Dermis microvascular lymphatic vessel endothelial cell (primary cell): ENCODE results near the gene ASS1. TPM values are rescaled to one million over a fixed set of nuclear protein-coding genes. Genes with fewer than 3 reads are reported as not detected.
"Not testable (repeated sequence)": the region's sequence is repeated elsewhere in the genome, so short reads cannot be mapped to it uniquely, and the experiment has no call there.

Source experiments
- DNase-seq, 2 donors: peaks; one replicate each; pipeline versions ENCODE4 v3.0.0 to v3.0.0-alpha.2; 2010; ENCODE audit warnings: low read depth in 2 of 2
- total RNA-seq: library from RNA; depleted of rRNA; stranded (reverse); fragments of >200 nt; gene quantifications from 2 replicates; pipeline ENCODE4 v1.2.1, GENCODE V29; 2014

Gene ASS1
- total RNA-seq, 1 donor from 2014 or later = 2.3 TPM

- DNase-seq = no peak
Measured at GRCh38 chr9:130433947-130434262, 10.9 kb upstream of the ASS1 start.

GRCh38 chr9:130434656-130435055 is 10.1 kb upstream of the ASS1 start:
- DNase-seq = not testable (repeated sequence)

GRCh38 chr9:130437011-130437789 is 7.6 kb upstream of the ASS1 start:
- no peak for DNase-seq

GRCh38 chr9:130438382-130438981 is 6.3 kb upstream of the ASS1 start:
- no peak for DNase-seq

GRCh38 chr9:130441031-130441430 is 3.7 kb upstream of the ASS1 start:
- DNase-seq = no peak

- DNase-seq = no peak
Measured at GRCh38 chr9:130442746-130443455, 1.9 kb upstream of the ASS1 start.

GRCh38 chr9:130443456-130443801 is 1.3 kb upstream of the ASS1 start:
- DNase-seq = no peak

GRCh38 chr9:130443840-130444492 is 795 bp upstream of the ASS1 start:
- DNase-seq = no peak

GRCh38 chr9:130445268-130445983 is 665 bp downstream of the ASS1 start:
- no peak for DNase-seq

GRCh38 chr9:130446101-130446861 is 1.5 kb downstream of the ASS1 start:
- DNase-seq = no peak

- no peak for DNase-seq
Measured at GRCh38 chr9:130447193-130447816, 2.5 kb downstream of the ASS1 start.

- no peak for DNase-seq
Measured at GRCh38 chr9:130448035-130448624, 3.4 kb downstream of the ASS1 start.

- no peak for DNase-seq
Measured at GRCh38 chr9:130448771-130449603, 4.2 kb downstream of the ASS1 start.

GRCh38 chr9:130450344-130451003 is 5.7 kb downstream of the ASS1 start:
- DNase-seq = no peak

- no peak for DNase-seq
Measured at GRCh38 chr9:130451004-130451390, 6.2 kb downstream of the ASS1 start.

GRCh38 chr9:130451509-130452388 is 7.0 kb downstream of the ASS1 start:
- DNase-seq = peak; percentile 26 to 90

- DNase-seq = no peak
Measured at GRCh38 chr9:130452835-130453234, 8.1 kb downstream of the ASS1 start.

- peak; percentile 89 to 95 for DNase-seq
Measured at GRCh38 chr9:130453487-130453886, 8.7 kb downstream of the ASS1 start.
